ENCODE measurements around the gene TGFB1. TPM values are rescaled to one million over a fixed set of nuclear protein-coding genes. Genes with fewer than 3 reads are reported as not detected.

TGFB1 gene
- total and polyA plus RNA-seq, 9 of the 15 experiments (the other 6 are each of a cell fraction or from before 2014, with no cell fraction given): 0.24 to 159 (median 17.2) TPM

- TF ChIP-seq ARHGAP35 (IDR thresholded peaks at IDR 0.05; ENCODE audit: partially characterized antibody) (no peak), SNIP1 (IDR thresholded peaks at IDR 0.05; ENCODE audit: low read depth) (no peak), ZNF253 (CRISPR knock-in tag; conservative IDR thresholded peaks at IDR 0.05) (no peak), ZNF395 (CRISPR knock-in tag; IDR thresholded peaks at IDR 0.05) (peak; percentile 72; the same call in 1 of the 2 replicates), MCM5 (IDR thresholded peaks at IDR 0.05; ENCODE audit: low read depth) (no peak), ZZZ3 (IDR thresholded peaks at IDR 0.05) (no peak), ZNF436 (CRISPR knock-in tag; IDR thresholded peaks at IDR 0.05) (no peak), CREB1 (IDR thresholded peaks at IDR 0.05) (peak; percentile 28; the same call in 1 of the 2 replicates), CREB1 (CRISPR knock-in tag; IDR thresholded peaks at IDR 0.05) (no peak), TEAD4 (IDR thresholded peaks at IDR 0.05; ENCODE audit: low read length) (peak; percentile 76), TEAD4 (CRISPR knock-in tag; IDR thresholded peaks at IDR 0.05; ENCODE audit: borderline replicate concordance) (no peak), ZNF507 (tag; conservative IDR thresholded peaks at IDR 0.05) (no peak), ZNF3 (CRISPR knock-in tag; IDR thresholded peaks at IDR 0.05) (no peak), POLR2AphosphoS5 (IDR thresholded peaks at IDR 0.05; ENCODE audit: control insufficient read depth, insufficient read depth, low read depth, low read length) (peak; percentile 55), EP400 (IDR thresholded peaks at IDR 0.05) (peak; percentile 77; the same call in 1 of the 2 replicates), NFYB (IDR thresholded peaks at IDR 0.05; ENCODE audit: extremely low read depth, insufficient read length) (no peak), FOXP4 (CRISPR knock-in tag; IDR thresholded peaks at IDR 0.05; ENCODE audit: borderline replicate concordance) (no peak; the same call in 1 of the 2 replicates), DACH1 (IDR thresholded peaks at IDR 0.05; ENCODE audit: partially characterized antibody) (peak; percentile 97), ARID4B (CRISPR knock-in tag; IDR thresholded peaks at IDR 0.05) (no peak; the same call in none of the 2 replicates), TEAD1 (CRISPR knock-in tag; IDR thresholded peaks at IDR 0.05) (peak in 1 of 2 experiments; percentile 24; a peak in 1 of 4 replicates), IRF2 (CRISPR knock-in tag; IDR thresholded peaks at IDR 0.05) (no peak), ZNF780A (CRISPR knock-in tag; IDR thresholded peaks at IDR 0.05) (no peak)
Observed at GRCh38 chr19:41323430-41324125, 30.1 kb downstream of the TGFB1 start (continued).
